ENCODE measurements around the gene SF3B6.

SF3B6 gene

DNA sequence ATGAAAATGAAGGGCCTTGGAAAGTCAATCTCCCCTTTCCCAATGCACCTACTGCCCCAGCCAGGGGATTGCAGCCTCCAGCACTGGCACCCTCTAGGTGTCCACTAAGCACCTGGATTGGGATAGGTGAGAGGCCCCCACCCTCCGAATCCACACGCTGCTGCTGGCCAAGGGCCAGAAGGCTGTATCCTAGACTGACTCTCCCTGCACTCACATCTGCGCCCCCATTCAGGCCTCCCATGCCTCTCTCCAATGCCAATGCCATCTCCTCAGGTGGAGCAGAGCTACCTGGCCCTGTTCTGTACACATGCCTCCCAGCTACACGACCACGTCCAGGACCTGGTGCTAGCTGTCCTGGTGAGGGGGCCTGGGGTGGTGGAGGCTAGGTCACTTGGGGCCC, 56.4 kb downstream of the SF3B6 start:
- DNase-seq (ENCODE audit: low read depth in 2 of 2): no peak

DNA sequence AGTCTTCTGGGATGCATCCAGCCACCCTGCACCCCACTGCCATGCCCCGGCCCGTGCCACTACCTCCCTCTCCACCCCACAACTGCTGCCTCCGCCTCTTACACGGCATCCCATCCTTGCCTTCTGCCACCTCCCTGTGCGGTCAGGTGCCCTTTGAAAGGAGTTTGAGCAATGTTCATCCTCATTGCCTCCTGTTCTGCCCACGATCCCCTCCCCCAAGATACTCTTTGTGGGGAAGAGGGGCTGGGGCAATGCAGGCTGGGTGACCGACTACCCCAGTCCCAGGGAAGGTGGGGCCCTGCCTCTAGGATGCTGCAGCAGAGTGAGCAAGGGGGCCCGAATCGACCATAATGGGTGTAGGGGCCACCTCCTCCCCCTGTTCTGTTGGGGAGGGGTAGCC, 57.9 kb downstream of the SF3B6 start:
- no peak for DNase-seq (ENCODE audit: low read depth in 2 of 2)

DNA sequence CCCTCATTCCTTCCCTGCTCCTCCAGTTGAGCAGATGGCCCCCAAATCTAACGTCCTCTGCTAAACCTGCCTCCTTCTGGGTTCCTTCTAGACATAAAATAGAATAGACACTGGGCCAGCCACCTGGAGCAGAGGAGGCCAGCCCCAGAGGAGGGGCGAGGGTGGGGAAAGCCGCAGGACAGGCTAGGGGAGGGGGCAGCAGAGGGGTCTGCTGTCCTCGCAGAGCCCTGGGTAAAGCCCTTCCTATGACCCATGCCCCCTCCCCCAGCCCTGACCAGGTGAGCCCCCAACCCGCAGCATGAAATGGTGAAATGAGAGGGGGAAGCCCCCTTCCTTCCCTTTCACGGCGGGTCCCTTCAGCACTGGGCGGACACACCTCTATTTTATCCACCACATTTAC, 58.4 kb downstream of the SF3B6 start:
- DNase-seq (ENCODE audit: low read depth in 2 of 2): no peak
